Naive thymus-derived CD8-positive, alpha-beta T cell (primary cell): ENCODE measurements around the gene SNRPA1. TPM values are rescaled to one million over a fixed set of nuclear protein-coding genes. Genes with fewer than 3 reads are reported as not detected.

Experiments used
- ATAC-seq, 2 donors: fragments of 150-1000 bp; cut with Tn5 transposase in 1 of 2; sonication (Bioruptor Pico), chemical (Tn5 transposase) in 1 of 2; 1 replicate in 1 of 2; 2 replicates in 1 of 2; pipeline ENCODE4 v1.10.0; 2021; ENCODE audit warnings: mild to moderate bottlenecking in 2 of 2, moderate library complexity in 2 of 2
- POLR2A ChIA-PET: fragments of 350-600 bp; sonication (Branson Sonifier 250); formaldehyde crosslinking; loops from one replicate; lab custom pipeline; 2021; ENCODE audit warnings: antibody characterized with exemption; lab: Charles Lee
- DNase-seq, 10 donors: peaks; one replicate each; pipeline versions ENCODE4 v3.0.0 to v3.0.0-alpha.2; 2020 to 2022
- H3K27ac Mint-ChIP-seq, 10 donors: one replicate each; pipeline ENCODE4 v1.8.0; 2020 to 2022; ENCODE audit warnings: mild to moderate bottlenecking in 10 of 10, mixed read lengths in 10 of 10, moderate library complexity in 4 of 10, inconsistent platforms in 1 of 10
- H3K27me3 Mint-ChIP-seq, 5 donors: one replicate each; pipeline ENCODE4 v1.8.0; 2021 to 2022; ENCODE audit warnings: mixed read lengths in 5 of 5
- H3K36me3 Mint-ChIP-seq, 3 donors: one replicate each; pipeline ENCODE4 v1.8.0; 2020 to 2022; ENCODE audit warnings: mixed read lengths in 3 of 3, mild to moderate bottlenecking in 2 of 3, inconsistent platforms in 1 of 3
- H3K4me1 Mint-ChIP-seq, 4 donors: one replicate each; pipeline ENCODE4 v1.8.0; 2021 to 2022; ENCODE audit warnings: mixed read lengths in 4 of 4
- H3K4me3 Mint-ChIP-seq, 10 donors: one replicate each; pipeline ENCODE4 v1.8.0; 2020 to 2022; ENCODE audit warnings: mild to moderate bottlenecking in 10 of 10, mixed read lengths in 10 of 10, moderate library complexity in 6 of 10, inconsistent platforms in 1 of 10
- H3K9me3 Mint-ChIP-seq, 9 donors: one replicate each; pipeline ENCODE4 v1.8.0; 2020 to 2022; ENCODE audit warnings: mixed read lengths in 9 of 9, mild to moderate bottlenecking in 3 of 9, inconsistent platforms in 1 of 9, moderate library complexity in 1 of 9
- polyA plus RNA-seq, 3 donors: library from polyadenylated mRNA; unstranded; fragments of 300-500 nt; fragmentation: Illumina TruSeq; gene quantifications; one replicate each; pipeline ENCODE4 v1.2.3, GENCODE V29; 2021
- total RNA-seq, 8 experiments: library from RNA in 2 of 8; stranded (reverse) in 2 of 8; gene quantifications; one replicate each; pipeline ENCODE4 v1.2.3 and lab custom pipeline; 2021 to 2026

The SNRPA1 gene
- total and polyA plus RNA-seq, 5 experiments from 2014 or later, result 52.5 to 136 (median 68.1) TPM

DNA sequence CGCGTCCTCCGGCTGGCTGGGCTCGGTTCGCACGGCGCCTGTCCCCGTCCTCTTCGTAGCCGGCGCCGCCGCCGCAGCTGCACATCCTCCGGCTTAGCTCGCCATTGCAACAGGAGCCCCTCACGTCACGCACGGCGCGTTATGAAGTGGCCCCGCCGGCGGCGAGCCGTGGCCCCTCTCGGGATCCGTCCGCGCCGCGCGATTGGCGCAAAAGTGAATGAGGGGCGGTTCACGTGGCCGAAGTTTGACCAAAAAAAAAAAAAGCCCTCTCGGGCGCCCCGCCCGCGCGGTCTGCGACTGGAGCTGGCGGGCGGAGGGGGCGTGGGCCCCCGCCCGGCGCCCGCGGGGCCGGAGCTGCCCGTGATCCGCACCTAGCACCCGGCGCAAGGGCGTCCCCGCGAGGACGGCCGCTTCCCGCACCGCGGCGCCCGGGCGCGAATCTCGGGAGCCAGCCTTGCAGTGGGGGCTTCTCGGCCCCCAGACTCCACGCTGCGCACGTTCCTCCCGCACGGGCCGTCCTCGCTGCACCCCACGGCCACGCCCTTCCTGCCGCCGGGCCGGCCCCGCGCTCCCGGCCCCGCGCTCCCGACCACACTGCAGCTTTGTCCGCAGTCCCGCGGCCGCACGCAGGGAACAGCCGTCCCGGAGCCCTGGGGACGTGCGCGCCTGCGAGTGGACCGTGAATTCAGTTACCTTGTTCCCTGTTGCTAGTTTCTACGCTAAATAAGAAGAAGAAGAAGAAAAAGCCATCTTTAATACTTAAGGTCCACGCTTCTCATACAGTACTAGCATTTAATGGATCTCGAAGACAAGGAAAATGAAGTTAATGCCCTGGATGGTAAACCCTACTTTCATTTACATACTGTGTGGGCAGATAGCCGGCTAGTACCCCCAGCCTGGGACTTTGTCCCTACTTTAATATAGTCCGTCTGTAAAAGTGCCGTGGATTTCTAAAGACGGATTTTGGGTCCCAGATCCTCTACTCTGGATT, 42.9 kb downstream of the SNRPA1 start, which contains the start of gene CHSY1:
Gene CHSY1 (minus strand): TSS at position 219 of the 991 bp plus-strand sequence. CDS start 592 bp downstream, outside the sequence.
- H3K27me3 Mint-ChIP-seq, result no peaks in the 10 kb centered on the region
- H3K27ac Mint-ChIP-seq, result peak within 1 kb of the TSS; percentile 64 to 96 (median 92)
- peak; percentile 83 to 84 for ATAC-seq
- peak within 1 kb of the TSS; percentile 90 to 96 (median 96) for H3K4me3 Mint-ChIP-seq
- peak; percentile 78 to 93 (median 84) for DNase-seq
- H3K4me1 Mint-ChIP-seq, result peaks cover 16 to 46% (median 38%) of the 10 kb centered on the region in 4 donors
- peaks cover 0 to 7% (median 0%) of the 10 kb centered on the region in 3 donors for H3K36me3 Mint-ChIP-seq
- no peaks in the 10 kb centered on the region for H3K9me3 Mint-ChIP-seq
- POLR2A ChIA-PET, result interaction anchor here (0.5 to 4.3 kb wide), 9 partner anchors 9 to 470 kb away, joined by 3 to 33 read pairs (median 4); partner anchors contain the start of genes SNRPA1 and TM2D3

DNA sequence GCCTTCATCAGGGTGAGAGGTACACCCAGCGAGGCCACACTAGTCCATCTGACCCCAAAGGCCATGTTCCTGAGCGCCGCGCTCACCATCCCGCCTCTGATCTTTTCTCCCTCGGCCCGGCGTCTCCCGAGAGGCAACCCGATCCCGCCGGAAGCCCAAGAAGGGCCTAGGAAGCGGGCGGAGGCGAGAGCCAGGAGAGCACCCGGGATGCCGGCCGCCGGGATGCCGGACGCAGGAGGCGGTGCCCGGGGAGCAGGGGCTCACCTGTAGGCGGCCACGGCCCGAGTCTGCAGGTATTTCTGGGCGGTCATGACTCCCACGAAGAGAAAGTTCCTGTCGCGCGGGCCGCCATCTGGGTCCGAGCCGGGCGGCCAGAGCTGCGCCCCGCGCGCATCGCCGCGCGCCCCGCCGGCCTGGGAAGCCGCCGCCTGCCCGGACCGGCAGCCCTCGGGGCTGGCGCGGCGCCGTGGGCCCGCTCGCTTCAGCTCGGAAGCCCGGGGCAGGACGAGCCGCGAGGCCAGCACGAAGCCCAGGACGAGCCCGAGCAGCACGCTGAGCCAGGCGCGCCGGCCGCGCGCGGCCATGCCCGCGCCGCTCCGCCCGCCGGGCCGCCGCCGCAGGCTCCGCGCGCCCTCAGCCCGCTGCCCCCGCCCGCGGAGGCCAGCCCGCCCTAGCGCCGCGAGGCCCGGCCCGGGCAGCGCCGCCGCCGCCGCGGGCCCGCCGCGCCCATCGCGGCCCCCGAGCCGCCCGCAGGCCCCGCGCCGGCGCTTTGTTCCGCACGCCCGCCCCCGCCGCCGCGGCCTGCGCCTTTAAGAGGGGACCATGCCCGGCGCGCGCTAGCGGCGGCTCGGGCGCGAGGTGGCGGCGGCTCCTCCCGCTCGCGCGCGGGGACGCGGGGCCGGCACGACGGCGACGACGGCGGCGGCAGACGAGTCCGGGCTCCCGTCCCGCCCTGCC, 43.9 kb downstream of the SNRPA1 start:
- Mint-ChIP-seq H3K4me3 (peak overlapping the region; percentile 85 to 96 (median 91)), H3K4me1 (peaks cover 18 to 55% (median 47%) of the 10 kb centered on the region in 4 donors), H3K36me3 (peaks cover 0 to 7% (median 0%) of the 10 kb centered on the region in 3 donors), H3K27ac (peak overlapping the region; percentile 64 to 94 (median 89)), H3K9me3 (no peaks in the 10 kb centered on the region), H3K27me3 (no peaks in the 10 kb centered on the region)
- peak in 3 of 10 donors; percentile 14 to 59 (median 16) for DNase-seq
- ATAC-seq, result peak; percentile 70 to 74
- POLR2A ChIA-PET, result interaction anchor here (0.5 to 4.3 kb wide), 7 partner anchors 9 to 401 kb away, joined by 3 to 33 read pairs (median 6); partner anchors contain the start of genes SNRPA1 and TM2D3

DNA sequence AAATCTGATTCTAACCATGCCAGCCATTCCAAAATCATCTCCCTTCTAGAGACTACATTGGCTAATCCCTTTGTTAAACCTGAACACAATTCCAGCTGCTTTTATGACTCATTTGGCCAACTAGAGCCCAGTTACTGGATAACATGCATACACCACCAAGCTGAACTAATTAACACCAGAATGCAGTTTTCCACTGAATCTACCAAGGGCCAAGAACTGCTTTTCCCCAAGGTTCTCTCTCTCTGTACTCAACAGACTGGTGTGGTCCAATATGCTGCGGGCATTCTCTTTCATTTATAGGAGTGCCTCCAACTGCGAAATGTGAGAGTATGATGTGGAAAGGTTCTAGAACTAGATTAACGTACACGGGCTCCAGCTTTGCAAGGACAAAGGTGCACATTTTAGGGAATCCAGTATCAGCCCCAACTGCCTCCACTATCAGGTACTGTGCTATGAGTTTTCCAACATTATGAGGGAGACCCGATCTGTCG, 44.7 kb downstream of the SNRPA1 start:
- Mint-ChIP-seq H3K27me3 (no peaks in the 10 kb centered on the region), H3K4me1 (peaks cover 21 to 63% (median 54%) of the 10 kb centered on the region in 4 donors), H3K36me3 (peaks cover 0 to 7% (median 0%) of the 10 kb centered on the region in 3 donors), H3K27ac (peak overlapping the region; percentile 64 to 94 (median 89)), H3K4me3 (peak overlapping the region; percentile 82 to 94 (median 90)), H3K9me3 (no peaks in the 10 kb centered on the region)
- no peak for DNase-seq
- POLR2A ChIA-PET, result interaction anchor here (0.8 to 4.3 kb wide), 4 partner anchors 8 to 401 kb away, joined by 3 to 33 read pairs (median 14); partner anchors contain the start of genes SNRPA1 and TM2D3
- ATAC-seq, result no peak

DNA sequence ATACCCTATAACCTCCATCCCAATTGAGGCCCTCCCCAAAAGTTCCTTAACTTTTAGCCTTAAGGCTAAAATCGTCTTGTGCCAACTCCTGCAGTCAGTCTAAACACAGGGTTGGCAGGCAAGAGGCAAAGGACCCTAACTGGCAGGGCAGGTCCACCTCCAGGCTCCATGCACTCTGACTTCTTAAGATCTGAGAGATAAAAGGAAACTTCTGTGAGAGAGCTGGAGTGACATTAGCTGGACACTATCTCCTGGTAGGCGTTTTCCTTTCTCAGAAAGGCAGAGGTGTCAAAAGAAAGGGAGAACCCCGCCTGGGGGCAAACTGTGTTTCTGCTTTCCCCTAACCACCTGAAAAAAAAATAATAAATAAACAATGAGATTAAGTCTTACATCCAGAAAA, 46.8 kb downstream of the SNRPA1 start:
- ATAC-seq, result no peak
- Mint-ChIP-seq H3K27ac (peak overlapping the region in 4 of 10 donors; percentile 13 to 74 (median 48)), H3K36me3 (peaks cover 0 to 7% (median 0%) of the 10 kb centered on the region in 3 donors), H3K27me3 (no peaks in the 10 kb centered on the region), H3K4me3 (peak overlapping the region in 4 of 10 donors; percentile 15 to 58 (median 34)), H3K4me1 (peaks cover 32 to 84% (median 75%) of the 10 kb centered on the region in 4 donors), H3K9me3 (no peaks in the 10 kb centered on the region)
- POLR2A ChIA-PET, result no interaction called here
- no peak for DNase-seq

DNA sequence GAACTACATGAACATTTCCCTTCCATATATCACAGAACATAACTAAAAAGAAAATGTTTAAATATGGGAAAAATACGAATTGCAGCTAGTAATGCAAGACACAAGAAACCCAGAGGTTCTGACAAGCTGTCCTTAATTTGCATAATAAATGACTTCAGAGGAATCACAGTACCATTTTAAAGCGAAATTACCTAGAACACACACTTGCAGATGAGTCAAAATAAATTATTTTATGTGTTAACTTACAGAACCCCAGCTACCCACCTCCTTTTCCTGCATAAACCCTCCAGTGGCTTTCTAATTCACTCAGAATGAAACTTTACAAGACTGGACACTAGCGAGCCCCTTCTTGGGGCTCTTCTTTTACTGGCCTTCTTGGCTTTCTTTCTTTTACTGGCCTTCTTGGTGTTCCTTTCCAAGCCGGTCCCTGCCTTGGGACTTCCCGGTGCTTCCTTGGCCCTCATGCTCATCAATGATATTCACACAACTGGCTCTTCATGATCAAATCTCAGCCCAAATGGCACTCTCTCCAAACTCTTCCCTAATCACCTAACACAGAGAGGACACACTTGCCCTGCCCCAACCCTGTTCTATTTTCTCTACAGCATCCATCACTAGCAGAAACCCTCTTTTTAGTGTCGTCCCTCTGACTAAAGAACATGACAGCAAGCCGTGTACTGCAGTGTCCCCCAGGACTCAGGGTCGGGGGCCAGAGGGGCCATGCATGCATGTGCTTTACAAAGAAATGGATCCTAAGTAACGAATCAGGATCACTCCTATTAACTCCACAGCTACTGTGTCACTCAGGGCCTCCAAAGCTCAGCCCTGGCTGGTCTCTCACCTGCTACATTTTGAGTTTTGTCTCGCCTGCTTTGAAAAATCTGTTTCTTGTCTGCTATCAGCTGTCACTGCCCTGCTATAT, 48.0 kb downstream of the SNRPA1 start:
- Mint-ChIP-seq H3K4me3 (peak overlapping the region in 6 of 10 donors; percentile 0 to 48 (median 5)), H3K27me3 (no peaks in the 10 kb centered on the region), H3K27ac (peak overlapping the region in 9 of 10 donors; percentile 8 to 84 (median 70)), H3K4me1 (peaks cover 38 to 87% (median 80%) of the 10 kb centered on the region in 4 donors), H3K9me3 (no peaks in the 10 kb centered on the region), H3K36me3 (peaks cover 0 to 7% (median 0%) of the 10 kb centered on the region in 3 donors)
- ATAC-seq, result no peak
- POLR2A ChIA-PET, result no interaction called here
- no peak for DNase-seq

DNA sequence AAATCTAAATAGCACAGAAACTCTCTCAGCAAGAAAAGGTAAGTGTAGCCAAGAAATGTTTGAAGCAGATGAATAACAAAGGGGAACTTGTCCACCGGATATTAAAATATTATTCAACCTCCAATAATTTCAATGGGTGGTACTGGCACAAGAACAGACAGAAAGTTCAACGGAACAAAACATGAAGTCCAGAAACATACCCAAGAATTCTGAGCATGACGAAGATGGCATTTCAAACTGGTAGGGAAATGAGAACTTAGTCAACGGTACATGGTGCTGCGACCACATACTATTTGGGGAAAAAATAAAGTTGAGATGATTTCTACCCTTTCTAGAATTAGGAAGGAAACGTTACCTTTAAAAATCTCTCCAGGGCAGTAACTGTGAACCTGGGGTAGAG, 48.7 kb downstream of the SNRPA1 start:
- POLR2A ChIA-PET, result no interaction called here
- ATAC-seq, result no peak
- Mint-ChIP-seq H3K4me3 (peak overlapping the region in 3 of 10 donors; percentile 1 to 37 (median 18)), H3K36me3 (peaks cover 0 to 7% (median 0%) of the 10 kb centered on the region in 3 donors), H3K9me3 (no peaks in the 10 kb centered on the region), H3K27me3 (no peaks in the 10 kb centered on the region), H3K27ac (peak overlapping the region in 4 of 10 donors; percentile 0 to 77 (median 56)), H3K4me1 (peaks cover 40 to 94% (median 85%) of the 10 kb centered on the region in 4 donors)
- DNase-seq, result no peak

DNA sequence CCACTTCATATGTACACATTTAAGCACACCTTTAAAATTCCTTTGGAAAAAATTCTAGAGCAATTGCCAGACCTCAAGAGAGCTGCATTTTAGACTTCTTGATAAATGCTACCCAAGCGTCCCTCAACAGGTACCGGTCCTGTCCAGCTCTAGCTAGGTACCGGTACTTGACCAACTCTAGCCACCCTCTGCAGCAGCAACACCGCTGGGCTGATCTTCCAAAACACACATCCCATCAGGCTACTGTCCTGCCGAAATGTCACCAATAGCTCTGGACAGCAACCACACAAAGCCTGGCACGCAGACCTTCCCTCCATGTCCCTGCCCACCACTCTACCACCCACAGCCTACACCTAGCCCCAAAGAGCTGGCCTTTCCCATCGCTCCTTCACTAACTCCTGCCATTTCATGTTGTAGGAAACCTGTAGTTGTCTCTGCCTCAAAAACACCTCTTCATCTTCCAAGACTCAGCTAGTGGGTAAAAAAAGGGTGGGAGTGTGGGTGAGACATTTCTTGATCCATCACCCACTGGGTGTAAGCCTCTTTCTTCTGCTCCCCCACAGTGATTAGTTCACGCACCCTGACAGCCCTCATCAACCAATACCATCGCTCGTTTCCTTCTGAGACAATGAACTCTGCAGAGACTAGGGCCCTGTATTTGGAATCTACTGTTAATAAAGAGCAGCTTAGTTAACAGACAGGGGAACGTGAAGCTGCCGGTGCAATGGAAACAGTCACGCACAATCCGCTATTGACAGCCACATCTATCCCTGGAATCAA, 50.0 kb downstream of the SNRPA1 start:
- Mint-ChIP-seq H3K36me3 (peaks cover 0 to 4% (median 0%) of the 10 kb centered on the region in 3 donors), H3K27me3 (no peaks in the 10 kb centered on the region), H3K27ac (peak overlapping the region; percentile 4 to 90 (median 78)), H3K9me3 (no peaks in the 10 kb centered on the region), H3K4me3 (peak overlapping the region; percentile 3 to 83 (median 61)), H3K4me1 (peaks cover 35 to 97% (median 84%) of the 10 kb centered on the region in 4 donors)
- ATAC-seq (no peak), DNase-seq (no peak)
- POLR2A ChIA-PET, result interaction anchor here (6.0 kb wide), 1 partner anchor 7 kb away, joined by 33 read pairs; the partner anchor contains the start of gene CHSY1

DNA sequence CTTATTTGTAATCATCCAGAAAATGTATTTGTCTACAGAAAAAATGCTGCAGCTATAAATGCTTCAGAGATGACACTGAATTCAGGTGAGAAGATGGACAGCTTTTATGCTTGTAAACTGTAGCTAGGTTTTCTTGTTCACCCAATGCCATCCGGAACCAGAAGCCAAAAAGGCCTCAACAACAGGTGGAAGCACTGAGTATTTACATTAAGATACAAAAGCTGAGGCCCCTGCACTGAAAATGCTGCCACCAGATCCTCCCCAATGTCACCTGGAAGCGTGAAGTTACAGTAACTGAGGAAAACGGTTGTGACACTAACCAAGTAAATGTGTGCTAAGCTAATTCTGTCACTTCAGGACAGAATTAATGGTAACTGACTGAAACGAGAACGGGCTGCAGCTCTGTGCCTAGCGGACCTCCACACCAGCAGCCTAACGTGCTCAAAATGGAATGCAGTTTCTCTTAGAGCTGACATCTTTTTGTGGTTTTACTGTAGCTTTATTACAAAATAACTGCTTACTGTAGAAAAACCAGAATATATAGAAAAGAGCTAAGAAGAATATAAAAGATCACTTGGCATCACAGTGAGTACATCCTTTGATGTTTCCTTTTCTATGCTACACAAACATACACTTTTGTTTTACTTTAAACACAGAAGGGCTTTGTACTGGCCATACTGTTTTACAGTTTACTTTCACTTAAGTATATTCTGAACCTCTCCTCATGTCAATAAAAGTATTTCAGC, 50.8 kb downstream of the SNRPA1 start:
- POLR2A ChIA-PET, result interaction anchor here (0.6 to 6.0 kb wide), 3 partner anchors 8 to 410 kb away, joined by 3 to 33 read pairs (median 3); partner anchors contain the start of genes CHSY1 and SNRPA1
- Mint-ChIP-seq H3K36me3 (peaks cover 0 to 1% (median 0%) of the 10 kb centered on the region in 3 donors), H3K27ac (peak overlapping the region; percentile 67 to 90 (median 82)), H3K4me1 (peaks cover 37 to 97% (median 85%) of the 10 kb centered on the region in 4 donors), H3K4me3 (peak overlapping the region; percentile 16 to 83 (median 69)), H3K27me3 (no peaks in the 10 kb centered on the region), H3K9me3 (no peaks in the 10 kb centered on the region)
- DNase-seq (peak in 2 of 10 donors; percentile 17 to 19), ATAC-seq (no peak)

DNA sequence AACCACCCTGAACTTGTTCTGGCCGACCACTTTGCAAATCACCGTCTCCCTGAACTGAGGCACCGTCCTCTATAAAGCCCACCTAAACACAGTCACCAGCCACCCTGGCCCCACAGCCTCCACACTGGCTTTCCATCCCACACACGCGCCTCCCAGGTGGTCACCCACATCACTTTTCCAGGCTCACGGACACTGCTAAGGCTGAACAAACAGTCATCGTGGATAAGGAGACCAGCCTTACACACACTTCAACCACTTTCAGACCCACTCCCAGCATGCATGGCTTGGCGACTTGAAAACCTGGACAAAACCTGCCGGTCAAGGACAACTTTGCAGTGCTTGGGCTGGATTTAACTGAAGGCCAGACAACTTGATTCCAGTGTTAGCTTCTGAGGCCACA, 51.6 kb downstream of the SNRPA1 start:
- Mint-ChIP-seq H3K4me1 (peaks cover 37 to 97% (median 90%) of the 10 kb centered on the region in 4 donors), H3K27ac (peak overlapping the region; percentile 72 to 90 (median 84)), H3K9me3 (no peaks in the 10 kb centered on the region), H3K36me3 (no peaks in the 10 kb centered on the region), H3K27me3 (no peaks in the 10 kb centered on the region), H3K4me3 (peak overlapping the region; percentile 36 to 83 (median 71))
- POLR2A ChIA-PET, result interaction anchor here (0.5 to 6.0 kb wide), 6 partner anchors 9 to 149 kb away, joined by 3 to 33 read pairs (median 4); partner anchors contain the start of genes CHSY1 and SNRPA1
- DNase-seq (no peak), ATAC-seq (no peak)
